ENCODE results near the gene OOSP4A. TPM values are rescaled to one million over a fixed set of nuclear protein-coding genes. Genes with fewer than 3 reads are reported as not detected.

The OOSP4A gene
- total RNA-seq (2014; rRNA removed; shearing (Covaris generic)): not detected in 2 replicates

DNA sequence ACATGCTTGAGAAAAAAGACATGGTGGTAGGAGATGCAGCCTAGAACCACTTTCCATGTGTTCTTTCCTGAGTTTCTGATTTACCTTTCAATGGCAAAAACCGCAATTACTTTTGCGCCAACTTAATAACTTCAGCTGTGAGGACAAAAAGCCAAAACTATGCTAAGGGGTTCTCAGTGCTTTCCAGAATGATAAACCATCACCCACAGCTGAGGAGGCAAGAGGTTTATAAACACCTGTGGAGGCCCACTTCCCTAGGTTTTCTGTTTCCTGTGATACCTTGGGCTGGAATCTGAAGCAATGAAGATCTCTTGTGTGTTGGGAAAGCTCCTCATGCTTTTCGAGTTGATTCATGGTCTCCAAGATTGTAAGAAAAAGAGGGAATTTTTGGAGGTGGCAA lies at the start of gene OOSP4A:
Gene OOSP4A, plus strand, starts transcription at position 301 of the 400 bp plus-strand sequence. Its CDS starts 0 bp downstream, at position 301.
- DNase-seq: no peak
- H3K27ac ChIP-seq: no peak within 1 kb of the TSS
- no peaks in the 10 kb centered on the region for H3K27me3 ChIP-seq
- H3K4me3 ChIP-seq: no peak within 1 kb of the TSS
- H3K9me3 ChIP-seq (replicated peaks): no peaks in the 10 kb centered on the region
- H3K4me1 ChIP-seq: no peaks in the 10 kb centered on the region
- H3K36me3 ChIP-seq: no peaks in the 10 kb centered on the region

DNA sequence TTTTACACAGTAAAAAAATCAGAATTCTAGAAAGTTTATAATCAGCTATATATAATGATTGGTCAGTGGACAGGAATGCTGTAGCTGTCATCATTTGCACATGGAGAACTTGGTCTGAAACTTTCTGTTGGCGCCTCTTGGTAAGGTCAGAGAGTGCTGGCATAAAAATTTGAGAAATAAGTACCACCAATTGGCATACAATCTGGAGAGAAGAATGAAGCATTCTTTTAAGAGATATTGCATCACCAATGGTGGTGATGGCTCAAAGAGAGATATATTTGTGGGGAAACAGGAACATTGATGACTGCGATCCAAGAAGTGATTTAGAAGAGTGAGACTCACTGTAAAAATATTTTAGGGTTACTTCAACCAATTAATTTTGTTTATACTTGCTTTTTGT lies 45.4 kb upstream of the OOSP4A start:
- H3K4me3 ChIP-seq: no peak overlapping the region
- H3K9me3 ChIP-seq (replicated peaks): no peaks in the 10 kb centered on the region
- DNase-seq: no peak

DNA sequence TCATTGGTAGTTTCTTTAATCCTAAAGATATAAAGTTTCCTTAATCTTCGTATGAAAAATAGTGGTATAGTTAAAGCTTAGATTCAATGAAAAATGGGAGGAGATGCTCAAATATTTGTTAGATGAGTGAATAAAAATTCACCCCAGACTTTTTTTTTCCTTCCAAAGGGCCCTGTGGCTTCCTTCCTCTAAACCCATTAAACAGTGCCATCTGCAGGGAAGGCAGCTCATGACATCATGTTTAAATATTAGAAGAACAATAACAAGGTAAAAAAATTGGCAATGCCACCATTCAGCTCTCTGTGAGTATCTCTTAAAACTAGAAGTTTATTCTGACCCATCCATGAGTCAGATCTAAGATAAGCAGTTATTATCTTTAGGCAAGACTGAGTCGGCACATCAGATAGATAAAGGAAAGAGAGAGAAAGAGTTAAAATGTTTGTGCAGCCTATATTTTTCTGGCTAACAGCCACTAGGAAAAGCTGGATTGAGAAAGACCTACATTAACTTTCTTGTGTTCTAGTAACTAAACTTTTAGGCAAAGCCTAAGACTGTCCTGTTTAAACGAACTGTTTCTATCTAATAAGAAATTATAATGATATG lies 44.7 kb upstream of the OOSP4A start:
- H3K4me3 ChIP-seq: no peak overlapping the region
- H3K36me3 ChIP-seq: no peaks in the 10 kb centered on the region
- H3K4me1 ChIP-seq: 0 out of 2 replicates have a peak, but pooled peaks cover 4% of the 10 kb centered on the region
- no peak overlapping the region for H3K27ac ChIP-seq
- 0 out of 2 replicates have a peak, but pooled peaks cover 2% of the 10 kb centered on the region for H3K9me3 ChIP-seq (replicated peaks)
- DNase-seq: peak; percentile 50 to 78
- H3K27me3 ChIP-seq: no peaks in the 10 kb centered on the region

More for the DNA sequence above, 45.4 kb upstream of the OOSP4A start:
- Histone ChIP-seq H3K36me3 (no peaks in the 10 kb centered on the region), H3K27me3 (no peaks in the 10 kb centered on the region), H3K27ac (no peak overlapping the region), H3K4me1 (0 out of 2 replicates have a peak, but pooled peaks cover 4% of the 10 kb centered on the region)

DNA sequence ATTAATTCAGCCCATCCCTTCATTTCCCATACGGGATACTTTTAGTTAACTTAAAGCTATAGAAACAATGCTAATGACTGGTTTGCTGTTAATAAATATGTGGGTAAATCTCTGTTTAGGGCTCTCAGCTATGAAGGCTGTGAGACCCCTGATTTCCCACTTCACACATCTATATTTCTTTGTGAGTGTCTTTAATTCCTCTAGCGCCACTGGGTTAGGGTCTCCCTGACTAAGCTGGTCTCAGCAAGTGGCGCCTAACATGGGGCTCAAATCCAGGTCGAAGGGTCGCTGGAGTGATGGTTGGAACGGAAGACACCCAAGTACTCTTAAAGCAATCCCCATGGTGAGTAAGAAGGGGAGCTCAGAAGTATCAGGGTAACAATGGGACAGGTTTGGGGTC lies 40.0 kb upstream of the OOSP4A start:
- Histone ChIP-seq H3K36me3 (no peaks in the 10 kb centered on the region), H3K9me3 (replicated peaks) (0 out of 2 replicates have a peak, but pooled peaks cover 7% of the 10 kb centered on the region), H3K4me1 (no peaks in the 10 kb centered on the region), H3K4me3 (no peak overlapping the region), H3K27ac (no peak overlapping the region), H3K27me3 (no peaks in the 10 kb centered on the region)
- DNase-seq: no peak

DNA sequence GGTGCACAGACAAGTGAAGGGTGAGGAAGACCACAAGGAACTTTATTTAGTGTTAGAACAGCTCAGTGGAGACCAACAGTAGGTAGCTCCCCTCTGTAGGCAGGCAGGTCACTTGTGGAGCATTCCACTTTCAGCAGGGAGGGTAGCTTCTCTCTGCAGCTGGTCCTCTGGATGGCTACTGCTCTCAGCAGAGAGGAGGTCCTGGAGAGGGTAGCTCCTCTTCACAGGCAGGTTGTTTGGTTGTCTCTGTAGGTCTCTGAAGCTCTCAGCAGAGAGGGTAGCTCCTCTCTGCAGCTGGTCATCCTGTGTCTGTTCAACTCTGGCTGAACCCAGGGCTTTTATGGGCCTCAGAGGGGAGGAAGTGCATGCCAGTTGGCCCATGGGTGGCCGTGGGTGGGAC lies 32.1 kb upstream of the OOSP4A start:
- Histone ChIP-seq H3K4me1 (no peaks in the 10 kb centered on the region), H3K36me3 (no peaks in the 10 kb centered on the region), H3K4me3 (no peak overlapping the region), H3K27me3 (no peaks in the 10 kb centered on the region), H3K9me3 (replicated peaks) (no peaks in the 10 kb centered on the region; the same call in 1 of the 2 replicates), H3K27ac (no peak overlapping the region)
- DNase-seq: no peak

DNA sequence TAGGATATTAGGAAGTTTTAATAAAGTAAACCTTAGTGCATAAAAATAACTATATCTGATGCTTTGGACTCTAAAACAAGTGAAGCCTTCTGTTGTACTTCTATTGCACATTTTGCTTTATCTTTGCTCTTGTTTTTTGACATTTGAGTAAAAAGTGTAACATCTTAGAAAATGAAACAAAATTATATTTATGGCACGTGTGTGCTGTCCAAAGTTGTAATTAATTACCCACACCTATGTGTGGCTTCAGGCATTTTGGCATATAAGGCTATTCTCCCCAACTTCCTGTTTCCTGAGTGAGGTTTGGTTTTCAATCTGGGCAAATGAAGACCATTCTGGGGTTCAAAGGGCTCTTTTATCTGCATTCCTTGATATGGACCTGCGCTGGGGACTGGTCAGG lies 25.7 kb upstream of the OOSP4A start, which contains the start of gene OOSP1:
Gene OOSP1, plus strand, starts transcription at position 301 of the 400 bp plus-strand sequence. Its CDS starts 23 bp downstream, at position 324.
- Histone ChIP-seq H3K4me1 (no peaks in the 10 kb centered on the region), H3K36me3 (no peaks in the 10 kb centered on the region), H3K27me3 (no peaks in the 10 kb centered on the region), H3K9me3 (replicated peaks) (no peaks in the 10 kb centered on the region), H3K27ac (no peak within 1 kb of the TSS), H3K4me3 (no peak within 1 kb of the TSS)
- DNase-seq: no peak

DNA sequence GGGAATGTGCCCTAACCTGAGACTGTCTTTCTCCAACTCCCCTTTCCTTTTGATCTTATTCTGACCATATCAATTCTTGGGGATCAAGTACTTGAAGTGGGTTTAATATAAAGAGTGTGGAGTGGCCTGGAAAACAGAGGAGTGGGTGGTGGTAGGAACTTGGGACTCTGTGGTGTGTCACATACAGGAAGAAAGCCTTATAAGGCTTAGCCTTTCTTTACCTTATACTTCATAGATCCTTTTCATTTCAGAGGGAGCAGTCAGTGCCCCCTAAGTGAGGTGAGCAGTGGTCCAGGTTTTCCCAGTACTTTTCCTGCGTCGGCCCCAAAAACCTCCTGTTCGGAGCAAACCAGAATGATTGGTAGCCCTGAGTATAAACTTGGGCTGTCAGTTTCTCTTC lies 25.1 kb upstream of the OOSP4A start:
- H3K27ac ChIP-seq: no peak overlapping the region
- no peak overlapping the region for H3K4me3 ChIP-seq
- no peak for DNase-seq
- H3K27me3 ChIP-seq: no peaks in the 10 kb centered on the region
- no peaks in the 10 kb centered on the region for H3K9me3 ChIP-seq (replicated peaks)
- H3K4me1 ChIP-seq: no peaks in the 10 kb centered on the region
- H3K36me3 ChIP-seq: no peaks in the 10 kb centered on the region

DNA sequence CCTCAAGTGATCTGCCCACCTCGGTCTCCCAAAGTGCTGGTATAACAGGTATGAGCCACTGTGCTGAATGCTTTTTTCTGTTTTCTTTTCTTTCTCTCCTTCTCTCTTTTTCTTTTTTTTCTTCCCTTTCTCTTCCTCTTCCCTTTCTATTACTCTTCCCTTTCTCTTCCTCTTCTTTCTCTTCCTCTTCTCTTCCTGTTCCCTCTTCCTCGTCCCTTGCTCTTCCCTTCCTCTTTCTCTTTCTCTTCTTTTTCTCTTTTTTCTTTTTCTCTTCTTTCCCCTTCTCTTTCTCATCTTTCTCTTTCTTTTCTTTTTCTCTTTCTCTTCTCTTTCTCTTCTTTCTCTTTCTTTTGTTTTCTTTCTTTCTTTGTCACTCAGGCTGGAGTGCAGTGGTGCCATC lies 24.4 kb upstream of the OOSP4A start:
- Histone ChIP-seq H3K27me3 (no peaks in the 10 kb centered on the region), H3K36me3 (no peaks in the 10 kb centered on the region), H3K4me3 (no peak overlapping the region), H3K27ac (no peak overlapping the region), H3K9me3 (replicated peaks) (no peaks in the 10 kb centered on the region), H3K4me1 (peaks cover 2% of the 10 kb centered on the region; the same call in 1 of the 2 replicates)
- DNase-seq: no peak

DNA sequence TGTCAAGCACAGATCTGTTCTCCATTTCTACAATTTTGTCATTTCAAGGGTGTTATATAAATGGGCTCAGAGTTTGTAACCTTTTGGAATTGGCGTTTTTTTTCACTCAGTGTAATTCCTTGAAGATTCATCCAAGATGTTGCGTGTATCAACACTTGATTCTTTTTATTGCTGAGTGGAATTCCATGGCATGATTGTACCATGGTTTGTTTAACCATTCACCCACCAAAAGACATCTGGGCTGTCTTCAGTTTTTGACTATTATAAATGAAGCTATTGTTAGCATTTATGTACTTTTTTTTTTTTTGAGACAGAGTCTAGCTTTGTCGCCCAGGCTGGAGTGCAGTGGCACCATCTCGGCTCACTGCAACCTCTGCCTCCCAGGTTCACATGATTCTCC lies 22.7 kb upstream of the OOSP4A start:
- Histone ChIP-seq H3K27me3 (no peaks in the 10 kb centered on the region), H3K9me3 (replicated peaks) (no peaks in the 10 kb centered on the region), H3K4me1 (peaks cover 3% of the 10 kb centered on the region; the same call in 1 of the 2 replicates), H3K27ac (no peak overlapping the region), H3K36me3 (no peaks in the 10 kb centered on the region), H3K4me3 (no peak overlapping the region)
- no peak for DNase-seq

DNA sequence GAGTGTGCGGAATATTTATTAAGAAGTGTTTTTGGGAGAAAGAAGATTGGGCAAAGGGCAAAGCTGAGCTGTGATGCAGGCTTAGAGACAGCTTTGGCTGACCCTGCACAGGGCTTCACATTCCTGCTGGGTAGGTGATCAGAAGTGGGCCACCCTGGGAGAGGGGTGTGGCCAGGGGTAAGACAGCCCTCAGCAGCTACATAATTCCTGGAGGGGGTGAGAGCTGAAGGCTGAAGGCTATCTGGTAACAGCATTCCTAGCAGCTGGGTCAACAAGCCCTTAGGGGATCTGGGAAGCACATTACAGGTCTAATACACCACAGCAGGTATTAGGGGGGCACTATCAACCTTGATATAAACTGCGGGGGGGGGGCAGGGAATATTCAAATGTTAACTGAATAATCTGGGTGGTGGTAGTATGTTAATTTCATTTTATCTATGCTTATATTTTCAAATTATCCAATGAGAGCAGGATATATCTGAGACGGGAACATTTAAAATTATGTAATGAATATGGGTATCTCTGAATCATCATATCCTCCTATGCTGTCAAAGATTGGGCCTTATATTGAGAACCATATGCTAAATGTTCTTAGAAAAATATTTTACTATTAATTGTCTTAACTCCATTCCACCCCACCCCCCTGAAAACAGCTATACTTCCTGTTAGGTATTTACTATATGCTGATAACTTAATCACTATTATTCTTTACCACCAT lies 19.7 kb upstream of the OOSP4A start:
- Histone ChIP-seq H3K9me3 (replicated peaks) (no peaks in the 10 kb centered on the region), H3K4me1 (peaks cover 3% of the 10 kb centered on the region; the same call in 1 of the 2 replicates), H3K4me3 (no peak overlapping the region), H3K27ac (no peak overlapping the region), H3K36me3 (no peaks in the 10 kb centered on the region), H3K27me3 (no peaks in the 10 kb centered on the region)
- peak; percentile 57 to 75 for DNase-seq

DNA sequence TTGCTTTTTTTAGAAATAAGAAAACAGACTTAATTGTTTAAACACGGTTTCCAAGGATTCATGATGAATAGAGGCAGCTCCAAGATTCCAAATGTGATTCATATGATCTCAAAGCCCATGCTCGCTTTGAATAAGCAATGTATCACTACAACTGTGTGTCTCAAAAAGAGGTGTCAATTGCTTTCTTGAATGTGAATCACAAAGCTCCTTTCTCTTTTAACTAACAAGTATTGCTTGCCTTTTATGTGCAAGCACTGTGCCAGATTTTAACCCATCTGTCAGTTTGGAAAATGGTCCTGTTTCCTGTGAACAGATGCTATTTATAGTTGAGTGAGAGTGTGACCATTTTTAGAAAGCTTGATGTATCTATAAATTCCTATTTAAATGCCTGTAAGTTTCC lies 19.1 kb upstream of the OOSP4A start:
- Histone ChIP-seq H3K27ac (no peak overlapping the region), H3K9me3 (replicated peaks) (no peaks in the 10 kb centered on the region), H3K4me3 (no peak overlapping the region), H3K27me3 (no peaks in the 10 kb centered on the region), H3K4me1 (peaks cover 3% of the 10 kb centered on the region; the same call in 1 of the 2 replicates), H3K36me3 (no peaks in the 10 kb centered on the region)
- no peak for DNase-seq

DNA sequence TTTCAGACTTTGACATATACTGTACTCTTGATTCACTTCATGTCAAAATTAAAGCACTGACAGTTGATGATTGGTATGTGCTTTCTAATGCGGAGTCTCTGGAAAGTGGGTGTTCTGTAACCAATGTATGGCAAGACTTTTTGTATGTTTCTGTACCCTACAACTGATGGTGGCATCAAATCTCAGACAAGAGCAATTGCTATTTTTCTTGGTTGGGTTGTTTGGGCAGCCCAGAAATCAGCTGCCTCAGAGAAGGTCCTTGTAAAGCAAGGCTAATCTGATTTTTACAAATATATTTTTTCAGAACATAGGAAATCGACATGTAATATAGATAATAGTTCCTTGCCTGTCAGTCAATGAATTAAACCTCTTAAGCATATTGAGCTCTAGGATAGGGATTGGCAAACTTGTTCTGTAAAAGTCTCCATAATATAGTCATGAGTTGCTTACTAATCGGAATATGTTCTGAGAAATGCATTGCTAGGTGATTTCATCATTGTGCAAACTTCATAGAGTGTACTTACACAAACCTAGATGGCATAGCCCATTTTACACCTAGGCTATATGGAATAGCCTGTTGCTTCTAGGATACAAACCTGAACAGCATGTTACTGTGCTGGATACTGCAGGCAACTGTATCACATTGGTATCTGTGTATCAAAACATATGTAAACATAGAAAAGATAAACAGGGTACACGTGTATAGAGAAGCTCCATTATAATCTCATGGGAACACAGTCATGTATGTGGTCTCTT lies 10.2 kb upstream of the OOSP4A start:
- Histone ChIP-seq H3K36me3 (no peaks in the 10 kb centered on the region), H3K27me3 (no peaks in the 10 kb centered on the region), H3K27ac (no peak overlapping the region), H3K4me3 (no peak overlapping the region), H3K4me1 (no peaks in the 10 kb centered on the region), H3K9me3 (replicated peaks) (no peaks in the 10 kb centered on the region)
- DNase-seq: no peak

DNA sequence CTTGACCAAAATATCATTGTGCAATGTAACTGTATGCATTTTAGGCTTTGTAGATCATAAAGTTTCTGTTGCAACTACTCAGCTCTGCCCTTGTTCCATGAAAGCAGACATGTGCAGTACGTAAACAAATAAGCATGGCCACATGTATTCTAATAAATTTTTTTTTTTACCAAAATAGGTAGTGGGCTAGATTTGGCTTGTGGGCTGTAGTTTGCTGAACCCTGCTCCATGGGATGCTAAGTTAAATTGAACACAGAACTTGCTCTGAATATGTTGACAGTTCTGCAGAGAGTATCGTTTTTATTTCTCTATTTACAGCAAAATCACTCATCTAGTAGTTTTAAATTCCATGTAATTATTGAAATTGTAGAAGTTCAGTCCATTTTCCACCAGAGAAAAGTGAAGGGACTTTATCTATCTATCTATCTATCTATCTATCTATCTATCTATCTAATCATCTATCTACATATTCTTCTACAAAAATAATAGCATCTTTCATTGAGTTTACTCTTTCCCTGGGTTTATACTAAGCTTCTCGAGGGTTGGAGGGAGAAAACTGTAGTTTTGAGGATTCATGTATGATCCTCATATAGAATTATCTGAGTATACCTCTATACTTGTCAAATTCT lies 9.5 kb upstream of the OOSP4A start:
- Histone ChIP-seq H3K4me3 (no peak overlapping the region), H3K9me3 (replicated peaks) (no peaks in the 10 kb centered on the region), H3K36me3 (no peaks in the 10 kb centered on the region), H3K27me3 (no peaks in the 10 kb centered on the region), H3K4me1 (no peaks in the 10 kb centered on the region), H3K27ac (no peak overlapping the region)
- DNase-seq: no peak

DNA sequence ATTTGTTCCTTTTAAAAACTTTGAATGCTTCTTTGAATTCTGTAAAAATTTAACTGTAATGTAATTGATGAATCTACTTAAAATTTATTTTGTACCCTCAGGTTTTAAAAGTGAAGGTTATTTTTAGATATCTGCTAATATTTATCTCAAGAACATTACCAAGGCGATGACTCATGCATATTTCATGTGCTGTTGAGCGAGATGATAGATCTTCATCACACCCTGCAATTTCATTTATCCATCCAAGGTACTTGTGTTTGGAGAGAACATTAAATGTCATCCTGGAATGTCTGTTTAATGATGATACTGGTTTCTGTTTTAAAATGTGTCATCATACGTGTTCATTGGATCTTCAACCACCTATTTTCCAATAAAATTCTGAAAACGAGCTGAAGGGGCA lies 6.7 kb upstream of the OOSP4A start:
- Histone ChIP-seq H3K9me3 (replicated peaks) (no peaks in the 10 kb centered on the region), H3K4me3 (no peak overlapping the region), H3K27me3 (no peaks in the 10 kb centered on the region), H3K36me3 (no peaks in the 10 kb centered on the region), H3K27ac (no peak overlapping the region), H3K4me1 (no peaks in the 10 kb centered on the region)
- DNase-seq: no peak

Measured in SJCRH30 (cell line).